GM19239 (cell line): Measurements from ENCODE around the gene DYRK4.

Source experiments
- DNase-seq: peaks from one replicate; pipeline ENCODE4 v3.0.0; 2011; ENCODE audit warnings: low spot score; ENCODE audit not compliant: insufficient read length
- FAIRE-seq: peaks from 2 replicates; lab custom pipeline; 2011; peaks lifted over from hg19 to GRCh38; lab: Jason Lieb, UNC

The DYRK4 gene

GRCh38 chr12:4607056-4607455 lies 45.0 kb downstream of the DYRK4 start:
- FAIRE-seq (no peak), DNase-seq (no peak)

GRCh38 chr12:4609071-4609470 lies 47.1 kb downstream of the DYRK4 start:
- FAIRE-seq, result no peak

GRCh38 chr12:4610481-4610880 lies 48.5 kb downstream of the DYRK4 start:
- DNase-seq (no peak), FAIRE-seq (no peak)

More at GRCh38 chr12:4609071-4609470, 47.1 kb downstream of the DYRK4 start:
- DNase-seq, result no peak

GRCh38 chr12:4615667-4616066 lies 53.7 kb downstream of the DYRK4 start:
- FAIRE-seq, result no peak
- DNase-seq, result no peak

- DNase-seq (no peak), FAIRE-seq (no peak)
These were observed 59.5 kb downstream of the DYRK4 start for GRCh38 chr12:4621511-4621910.

GRCh38 chr12:4626543-4626942 lies 64.5 kb downstream of the DYRK4 start:
- no peak for DNase-seq
- no peak for FAIRE-seq

GRCh38 chr12:4628406-4628805 lies 66.4 kb downstream of the DYRK4 start:
- DNase-seq (no peak), FAIRE-seq (no peak)

GRCh38 chr12:4630262-4630661 lies 68.3 kb downstream of the DYRK4 start:
- no peak for DNase-seq
- FAIRE-seq, result no peak

GRCh38 chr12:4643747-4644146 lies 81.7 kb downstream of the DYRK4 start:
- FAIRE-seq, result peak; percentile 42
- no peak for DNase-seq

GRCh38 chr12:4645023-4645422 lies 83.0 kb downstream of the DYRK4 start:
- DNase-seq (no peak), FAIRE-seq (no peak)

- DNase-seq, result no peak
- FAIRE-seq, result peak; percentile 85
These were observed 86.1 kb downstream of the DYRK4 start for GRCh38 chr12:4648104-4648500.

- FAIRE-seq (peak; percentile 99), DNase-seq (peak; percentile 52)
These were observed 86.7 kb downstream of the DYRK4 start, which contains the start of the genes AKAP3 and NDUFA9 for GRCh38 chr12:4648501-4649357. Gene AKAP3, minus strand, starts transcription at chr12:4649051. Its CDS starts 10,855 bp downstream, at chr12:4638196. Gene NDUFA9, plus strand, starts transcription at chr12:4649114. Its CDS starts 13 bp downstream, at chr12:4649127.

- no peak for DNase-seq
- no peak for FAIRE-seq
These were observed 87.3 kb downstream of the DYRK4 start for GRCh38 chr12:4649358-4649661.

- FAIRE-seq (no peak), DNase-seq (no peak)
These were observed 91.2 kb downstream of the DYRK4 start for GRCh38 chr12:4653257-4653656.

- FAIRE-seq, result no peak
- no peak for DNase-seq
These were observed 91.7 kb downstream of the DYRK4 start for GRCh38 chr12:4653691-4654090.
